NCI-H2196 treated with DMSO at 0.1 percent for 48 hours (cell line): Measurements from ENCODE around the gene KDM4C.
"Not testable (repeated sequence)": the region's sequence is repeated elsewhere in the genome, so short reads cannot be mapped to it uniquely, and the experiment has no call there.

Experiments
- DNase-seq: peaks from one replicate; lab custom pipeline; 2025; ENCODE audit not compliant: unreplicated experiment; lab: John Stamatoyannopoulos, UW

The KDM4C gene

DNA sequence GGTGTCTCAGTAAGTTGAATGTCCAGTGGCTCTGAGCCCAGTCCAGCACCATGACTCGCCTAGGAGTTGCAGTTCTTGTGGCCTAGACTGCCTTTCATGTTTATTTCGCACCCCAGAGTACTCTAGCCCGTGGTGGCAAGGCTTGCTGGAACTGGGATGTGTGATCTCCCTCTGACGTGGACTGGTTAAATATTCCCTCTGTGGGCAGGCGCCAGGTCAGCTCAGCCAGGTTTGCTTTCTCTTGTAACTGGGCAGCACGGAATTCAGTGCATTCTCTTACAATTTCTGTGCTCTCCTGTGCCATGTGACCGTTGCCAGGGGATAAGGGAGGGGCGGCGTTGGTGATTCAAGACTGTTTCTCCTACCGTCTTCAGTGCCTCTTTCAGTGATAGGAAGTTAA, 270.8 kb downstream of the KDM4C start:
- DNase-seq = no peak

DNA sequence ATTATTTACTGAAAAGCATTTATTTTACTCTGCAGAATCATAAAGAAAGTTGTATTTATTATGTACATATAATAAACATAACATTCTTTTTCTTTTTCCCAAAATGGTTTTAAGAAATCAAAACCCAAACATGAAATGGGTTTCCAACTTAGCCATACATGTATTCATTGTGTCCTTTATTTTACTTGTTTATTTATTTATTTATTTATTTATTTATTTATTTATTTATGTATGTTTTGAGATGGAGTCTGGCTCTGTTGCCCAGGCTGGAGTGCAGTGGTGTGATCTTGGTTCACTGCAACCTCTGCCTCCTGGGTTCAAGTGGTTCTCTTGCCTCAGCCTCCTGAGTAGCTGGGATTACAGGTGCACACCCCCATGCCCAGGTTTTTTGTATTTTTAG, 273.2 kb downstream of the KDM4C start:
- not testable (repeated sequence) for DNase-seq

DNA sequence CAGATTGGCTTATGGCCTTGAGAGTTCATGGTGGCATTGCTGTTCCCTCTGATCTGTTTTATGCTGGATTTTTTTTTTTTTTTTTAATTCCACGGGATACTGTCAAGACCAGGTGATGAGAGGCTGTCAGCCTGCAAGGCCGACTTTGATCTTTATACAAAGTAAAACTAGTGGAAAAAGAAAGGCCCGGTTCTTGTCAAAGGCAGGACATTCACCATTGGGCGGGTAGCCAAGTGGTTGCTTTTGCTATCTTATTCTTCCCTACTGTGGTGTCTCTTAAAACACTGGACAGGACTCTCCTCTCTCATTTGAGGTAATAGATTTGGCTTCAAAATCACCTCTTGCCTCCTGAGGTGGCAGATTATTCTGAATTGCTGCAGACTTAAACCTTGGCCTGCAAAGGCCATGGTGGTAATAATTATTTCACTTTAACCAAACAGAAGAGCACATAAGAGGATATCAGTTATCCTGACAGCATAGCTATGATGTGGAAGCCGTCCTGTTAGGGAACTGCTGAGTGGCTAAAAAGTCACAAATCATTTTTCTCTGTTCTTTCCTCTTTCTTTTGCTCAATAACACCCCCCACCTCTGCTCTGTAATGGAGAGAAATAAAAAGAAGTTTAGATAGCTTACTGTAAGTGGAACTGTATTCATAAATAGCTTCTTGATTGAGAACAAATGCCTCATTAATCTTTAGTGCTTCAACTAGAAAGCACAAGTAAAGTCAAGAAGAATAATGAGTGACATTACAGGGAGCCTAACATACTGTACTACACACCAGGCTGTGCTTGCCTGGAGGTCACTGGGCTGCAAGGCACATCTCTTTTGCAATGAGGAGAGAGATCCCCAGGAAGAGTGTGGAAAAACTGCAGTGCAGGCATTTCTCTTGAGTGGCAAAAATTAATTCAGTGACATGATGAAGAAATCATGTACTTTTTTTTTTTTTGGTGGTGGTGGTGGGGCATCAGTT, 275.6 kb downstream of the KDM4C start:
- DNase-seq = no peak

DNA sequence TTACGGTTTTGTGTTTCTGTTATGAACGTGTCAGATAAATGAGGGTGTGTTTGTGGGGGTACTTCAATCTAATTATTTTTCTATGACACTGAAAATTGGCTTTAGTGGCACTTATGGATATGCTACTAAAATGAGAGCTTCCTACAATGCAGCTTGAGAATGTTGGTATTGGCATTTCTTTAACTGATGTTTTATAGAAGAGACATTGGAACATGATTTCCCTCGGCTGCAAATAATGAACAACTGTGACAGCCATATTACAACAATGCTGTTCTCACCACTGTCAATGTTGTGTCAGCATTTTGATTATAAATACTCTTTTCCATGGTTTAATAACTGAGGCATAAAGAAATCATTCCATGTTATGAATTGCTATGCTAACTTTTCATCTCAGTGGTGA, 279.4 kb downstream of the KDM4C start:
- DNase-seq = no peak

DNA sequence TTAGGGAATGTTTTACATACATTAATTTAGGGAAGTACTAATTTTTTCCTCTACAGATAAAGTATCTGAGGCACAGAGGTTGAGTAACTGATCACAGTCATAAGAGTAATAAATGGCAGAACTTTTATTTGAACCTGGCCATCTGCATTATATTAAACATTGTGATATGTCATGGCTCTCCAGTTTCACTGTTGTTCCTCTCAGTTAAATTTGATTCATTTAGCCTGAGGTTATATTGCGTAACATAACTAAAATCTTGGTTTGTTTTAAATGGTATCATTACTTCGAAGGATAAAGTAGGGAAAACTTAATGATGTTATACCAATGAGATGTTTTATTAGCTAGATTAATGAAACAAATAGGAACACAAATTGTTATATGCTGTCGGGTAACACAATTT, 284.4 kb downstream of the KDM4C start:
- DNase-seq = no peak

DNA sequence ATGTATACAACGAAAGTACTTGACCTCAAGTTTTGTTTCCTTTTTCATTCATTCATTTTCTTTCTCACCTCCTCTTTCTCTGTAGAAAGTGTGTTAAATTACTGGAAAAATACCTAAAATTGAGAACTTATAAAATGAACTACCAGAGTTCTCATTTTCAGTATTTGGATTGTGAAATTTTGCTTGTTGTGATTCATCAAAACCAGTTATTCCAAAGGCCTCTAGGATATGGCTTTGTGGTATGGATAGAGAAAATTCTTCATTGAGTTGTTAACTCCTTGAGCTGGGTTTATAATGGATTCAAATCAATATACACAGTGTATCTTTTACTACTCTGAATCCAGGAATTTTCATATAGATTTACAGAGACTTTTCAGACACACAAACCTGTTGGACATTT, 287.6 kb downstream of the KDM4C start:
- no peak for DNase-seq

DNA sequence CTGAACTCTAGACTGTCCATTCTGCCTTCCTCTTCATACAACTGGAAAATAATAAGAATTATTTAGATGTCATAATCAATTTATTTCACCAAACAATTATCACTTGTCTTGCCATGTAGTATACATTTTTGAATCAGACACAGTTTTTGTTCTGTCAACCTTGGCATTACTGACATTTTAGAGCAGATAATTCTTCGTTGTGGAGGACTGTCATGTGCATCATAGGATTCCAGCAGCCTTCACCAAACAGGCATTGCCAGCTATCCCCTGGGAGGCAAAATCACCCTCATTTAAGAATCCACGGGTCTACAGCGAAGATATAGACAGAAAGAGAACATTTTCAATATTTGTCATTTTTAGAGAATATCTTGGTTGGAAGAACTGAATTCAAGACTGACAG, 293.9 kb downstream of the KDM4C start:
- no peak for DNase-seq

DNA sequence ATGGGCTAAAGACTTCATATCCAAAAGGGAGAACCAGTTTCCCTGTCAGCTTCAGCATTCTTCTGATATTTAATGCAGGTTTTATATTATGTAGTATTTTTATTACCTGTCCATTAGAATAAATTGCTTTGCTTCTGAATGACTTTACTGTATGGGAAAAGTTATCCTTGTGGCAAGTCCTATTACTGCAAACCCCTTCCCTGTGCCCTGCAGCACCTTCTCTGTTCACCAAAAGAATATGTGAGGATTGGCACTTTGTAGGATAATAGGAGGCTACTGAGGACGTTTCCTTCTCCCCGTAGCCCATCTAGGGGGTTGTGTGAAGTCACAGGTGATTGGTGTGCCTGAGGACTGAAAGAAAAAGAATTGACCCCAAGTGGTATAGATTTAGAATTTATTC, 296.1 kb downstream of the KDM4C start:
- DNase-seq = no peak

DNA sequence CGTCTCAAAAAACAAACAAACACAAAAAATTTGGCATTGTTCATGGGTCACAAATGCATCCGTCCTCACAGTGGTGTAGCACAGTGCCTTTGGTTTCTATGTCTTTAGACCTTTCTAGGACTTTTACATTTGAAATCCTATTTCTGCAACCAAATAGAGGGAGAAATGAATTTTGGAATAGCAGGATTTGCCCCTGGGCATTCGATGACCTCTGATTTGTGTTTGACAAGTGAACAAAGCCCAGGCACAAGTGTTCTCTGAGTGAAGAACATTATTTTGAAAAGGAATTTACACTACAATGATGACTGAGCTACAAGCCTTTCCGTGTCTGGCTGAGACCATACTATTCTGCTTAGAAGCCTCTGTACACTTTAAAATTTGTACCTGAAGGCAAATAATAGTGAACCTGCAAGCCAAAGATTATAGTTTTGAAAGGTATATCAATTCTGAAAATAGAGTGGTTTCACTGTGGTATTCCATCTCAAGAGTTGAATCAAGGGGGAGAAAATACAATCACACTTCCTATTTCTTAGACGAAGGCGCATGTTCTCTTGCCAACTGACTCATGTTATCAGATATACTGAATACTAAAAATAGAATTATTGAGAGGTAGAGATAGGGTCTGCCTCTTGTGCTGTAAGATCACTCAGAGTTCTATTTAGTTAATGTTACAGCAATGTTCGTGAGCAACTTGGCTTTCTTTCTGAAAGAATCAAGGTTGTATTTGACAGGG, 297.6 kb downstream of the KDM4C start:
- no peak for DNase-seq

DNA sequence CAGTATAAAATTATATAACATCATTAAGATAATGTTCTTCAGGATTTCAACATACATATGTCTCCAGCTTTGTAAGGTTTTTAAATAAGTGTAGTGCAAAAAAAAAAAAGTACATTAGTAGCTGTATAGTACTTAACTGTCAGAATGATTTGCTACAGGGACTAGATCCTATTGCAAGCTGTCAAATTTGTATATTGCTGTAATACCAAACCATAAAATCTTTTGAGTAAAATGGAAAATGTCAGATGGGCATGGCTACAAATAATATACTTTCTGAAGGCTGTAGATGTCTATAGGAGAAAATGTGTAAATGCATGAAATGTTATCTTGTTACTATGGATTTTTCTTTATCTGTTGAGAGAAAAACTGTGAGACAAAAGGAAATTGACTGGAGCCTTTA, 298.5 kb downstream of the KDM4C start:
- DNase-seq = no peak

DNA sequence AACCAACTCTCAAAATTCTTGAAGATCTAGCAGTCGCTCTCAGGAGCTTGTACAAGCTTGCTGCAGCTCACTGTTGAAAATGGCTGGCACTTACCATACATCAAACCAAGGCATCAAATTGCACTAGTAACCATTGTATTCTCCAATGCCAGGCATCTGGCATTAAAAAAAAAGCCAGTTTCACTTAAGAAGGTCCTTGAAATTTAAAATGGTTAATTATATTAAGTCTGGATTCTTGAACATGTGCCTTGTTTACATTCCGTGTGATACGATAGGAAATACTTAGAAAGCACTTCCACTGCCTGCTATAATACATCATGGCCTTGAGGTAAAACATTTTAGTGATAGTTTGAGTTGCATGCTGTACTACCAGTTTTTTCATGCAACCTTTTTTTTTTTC, 300.7 kb downstream of the KDM4C start:
- DNase-seq = no peak

DNA sequence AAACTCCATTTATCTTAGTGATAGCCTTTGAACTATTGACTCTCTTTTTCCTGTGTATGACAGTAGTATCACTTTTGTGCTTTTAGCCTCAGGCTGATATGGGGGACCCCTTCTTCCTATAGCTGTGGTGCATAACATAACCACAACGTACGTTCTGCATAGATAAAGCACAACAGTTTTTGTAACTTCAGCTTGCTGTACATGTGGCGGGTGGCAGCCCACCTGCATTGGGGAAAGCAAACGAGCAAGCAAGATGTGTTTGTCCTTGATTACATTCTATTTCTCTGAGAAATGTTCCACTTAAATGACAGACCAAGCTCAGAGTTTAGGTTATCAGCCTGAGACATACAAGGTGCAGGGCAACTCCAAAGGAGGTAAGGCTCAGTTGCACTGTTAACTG, 309.4 kb downstream of the KDM4C start:
- DNase-seq = no peak

DNA sequence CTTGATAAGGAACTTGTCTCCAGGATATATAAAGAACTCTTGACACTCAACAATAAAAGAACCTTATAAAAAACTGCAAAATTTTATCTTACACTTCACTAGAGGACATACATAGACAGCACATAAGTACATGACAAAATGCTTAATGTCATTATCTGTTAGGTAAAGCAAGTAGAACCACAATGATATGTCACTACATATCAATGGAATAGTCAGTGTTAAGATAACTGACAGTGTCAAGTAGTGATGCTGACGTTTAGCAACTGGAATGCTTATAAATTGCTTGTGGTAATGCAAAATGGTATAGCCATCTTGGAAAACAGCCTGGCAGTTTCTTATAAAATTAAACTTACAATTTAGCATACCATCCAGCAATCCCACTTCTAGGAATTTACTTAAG, 314.1 kb downstream of the KDM4C start:
- DNase-seq = no peak

DNA sequence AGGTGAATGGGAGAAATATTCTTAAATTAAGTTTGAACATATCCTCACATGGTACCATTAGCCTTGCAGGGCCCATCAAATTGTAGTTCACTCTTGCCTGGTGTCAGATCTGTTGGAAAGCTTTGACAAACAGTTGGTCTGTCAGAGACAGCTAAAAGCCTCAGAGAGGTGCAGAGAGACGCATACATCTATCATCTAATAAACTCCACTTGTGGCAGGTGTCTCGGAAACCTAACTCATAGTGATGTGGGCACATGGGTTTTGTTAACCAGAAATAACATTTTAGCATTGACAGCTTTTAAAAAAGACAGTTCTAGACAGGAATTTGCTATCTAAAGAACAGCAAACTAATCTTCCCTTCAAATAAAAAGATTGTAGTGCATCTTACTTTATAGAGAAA, 315.9 kb downstream of the KDM4C start:
- DNase-seq = no peak

DNA sequence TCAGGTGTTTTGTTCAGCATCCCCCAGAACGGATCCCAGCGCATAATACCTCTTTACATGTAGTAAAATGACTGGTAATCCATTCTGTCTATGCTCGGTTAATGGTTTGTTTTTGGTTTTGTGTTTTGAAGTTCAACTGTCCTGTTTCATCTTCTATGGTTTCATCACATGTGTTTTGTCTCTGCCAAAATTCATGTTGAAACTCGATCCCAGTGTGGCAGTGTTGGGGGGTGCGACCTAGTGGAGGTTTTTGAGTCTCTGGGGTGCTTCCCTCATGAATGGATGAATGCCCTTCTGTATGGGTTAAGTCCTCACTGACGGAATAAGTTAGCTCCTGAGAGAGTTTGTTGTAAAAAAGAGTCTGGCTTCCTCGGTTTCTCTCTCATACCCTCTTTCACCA, 317.4 kb downstream of the KDM4C start:
- no peak for DNase-seq

DNA sequence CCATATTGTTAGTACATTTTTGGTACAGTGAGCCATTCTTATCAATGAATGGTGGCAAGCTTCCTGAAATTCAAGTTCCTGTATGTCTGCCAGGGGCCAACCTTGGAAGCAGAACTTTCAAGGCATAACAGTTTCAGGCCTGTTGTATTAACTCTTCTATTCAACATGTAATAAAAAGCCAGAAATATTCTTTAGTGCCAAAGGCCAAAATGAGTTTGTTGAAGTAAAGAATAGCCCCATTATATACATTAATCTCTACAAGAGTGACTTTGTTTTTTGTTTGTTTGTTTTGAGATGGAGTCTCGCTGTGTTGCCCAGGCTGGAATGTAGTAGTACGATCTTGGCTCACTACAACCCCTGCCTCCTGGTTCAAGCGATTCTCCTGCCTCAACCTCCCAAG, 321.3 kb downstream of the KDM4C start:
- no peak for DNase-seq

DNA sequence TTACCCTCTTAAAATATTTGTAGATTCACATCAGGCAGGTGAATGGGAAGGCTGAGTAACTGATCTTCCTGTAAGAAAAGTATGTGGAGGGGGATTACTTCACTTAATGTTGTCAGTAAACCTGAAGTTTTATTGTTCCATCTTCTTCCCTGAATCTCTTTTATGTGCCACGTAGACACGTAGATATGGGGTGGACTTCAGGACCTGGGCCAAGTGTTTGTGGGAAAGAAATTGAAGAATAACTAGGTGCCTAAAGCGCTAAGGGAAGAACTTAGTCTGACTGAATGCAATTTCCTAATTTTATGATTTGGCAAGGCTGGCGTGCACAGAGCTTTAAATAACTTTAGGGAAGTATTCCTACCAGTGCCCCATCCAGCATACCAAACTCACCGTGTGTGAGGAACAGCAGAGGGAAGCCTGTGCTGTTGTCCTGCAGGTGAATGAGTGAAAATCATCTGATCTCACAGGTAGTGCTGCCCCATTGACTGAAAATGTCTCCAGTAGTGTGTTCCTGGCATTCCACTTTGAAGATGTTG, 323.4 kb downstream of the KDM4C start:
- DNase-seq = no peak

DNA sequence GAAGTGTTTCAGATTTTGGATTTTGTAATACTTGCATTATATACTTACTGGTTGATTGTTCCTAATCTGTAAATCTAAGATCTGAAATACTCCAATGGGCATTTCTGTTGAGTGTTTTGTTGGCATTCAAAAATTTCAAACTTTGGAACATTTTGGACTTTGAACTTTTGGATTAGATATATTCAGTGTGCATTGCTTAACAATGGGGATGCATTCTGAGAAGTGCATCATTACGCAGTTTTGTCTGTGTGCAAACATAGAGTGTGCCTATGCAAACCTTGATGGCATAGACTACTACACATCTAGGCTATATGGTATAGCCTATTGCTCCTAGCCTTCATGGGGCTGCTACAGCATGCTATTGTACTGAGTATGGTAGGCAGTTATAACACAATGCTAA, 325.4 kb downstream of the KDM4C start:
- DNase-seq = no peak

DNA sequence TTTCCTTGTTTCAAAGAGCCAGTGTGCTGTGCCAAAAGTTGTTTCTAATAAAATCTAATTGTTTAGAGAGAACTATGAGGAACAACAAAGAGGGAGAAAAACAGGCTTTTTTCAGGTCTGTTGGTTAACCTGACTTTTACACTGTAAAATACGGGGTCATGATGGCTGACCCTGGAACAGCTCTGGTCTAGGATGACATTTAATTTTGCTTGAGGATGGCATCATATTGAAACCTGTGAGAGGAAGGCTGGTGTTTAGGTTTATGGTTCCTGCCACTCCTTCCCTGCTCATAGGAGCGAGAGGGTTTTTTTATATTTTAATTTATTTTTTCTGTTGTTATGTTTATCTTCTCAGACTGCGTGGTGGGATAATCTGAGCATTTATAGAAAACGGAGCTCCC, 327.6 kb downstream of the KDM4C start:
- no peak for DNase-seq

DNA sequence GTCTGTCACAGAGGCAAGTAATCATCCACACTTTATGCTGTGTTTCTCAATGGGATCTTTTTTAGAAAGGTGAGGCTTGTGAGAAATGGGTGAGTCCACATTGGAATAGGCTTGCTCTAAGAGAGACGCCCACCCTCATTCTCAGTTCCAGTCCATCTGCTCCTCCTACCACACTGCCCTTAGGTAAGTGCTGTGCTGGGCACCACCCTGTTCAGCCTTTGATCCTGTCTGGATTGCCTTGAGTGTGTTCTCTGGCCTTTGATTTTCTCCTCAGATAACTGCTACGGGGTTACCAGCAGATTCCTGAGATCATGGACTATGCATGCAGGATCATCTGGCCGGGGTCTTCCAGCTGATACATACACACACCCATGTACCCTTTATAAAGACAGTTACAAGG, 328.6 kb downstream of the KDM4C start:
- no peak for DNase-seq

DNA sequence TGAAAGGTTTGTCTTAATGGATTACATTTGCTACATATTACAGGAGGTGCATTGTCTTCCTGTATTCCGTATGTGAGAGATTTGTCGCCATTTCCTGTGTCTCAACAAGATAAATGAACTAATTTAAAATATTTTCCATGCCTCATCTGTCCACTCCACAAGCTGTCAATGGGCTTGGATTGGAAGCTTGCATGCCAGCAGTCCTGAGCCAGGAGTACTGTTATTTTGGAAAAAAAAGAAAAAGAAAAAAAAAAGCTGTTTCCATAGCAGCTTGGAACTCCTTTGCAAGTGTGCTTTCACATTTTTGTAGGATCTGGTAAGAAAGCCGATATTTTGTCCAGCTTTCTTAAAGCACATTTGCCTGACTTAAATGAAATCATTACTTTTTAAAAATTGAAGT, 330.8 kb downstream of the KDM4C start:
- no peak for DNase-seq
